Right lobe of liver (tissue), 4 donors: ENCODE data around the gene CACNA2D3.

Experiments
- POLR2A ChIP-seq: fragments of 450-650 bp; IDR thresholded peaks from one replicate; pipeline ENCODE4 v1.6.1; 2017; ENCODE audit warnings: antibody characterized with exemption, mild to moderate bottlenecking
- TF ChIP-seq, protein P1 (sequence below), 4 donors: fragments of 200-600 bp in 3 of 4; fragments of 450-650 bp in 1 of 4; IDR thresholded peaks; one replicate each; pipeline versions ENCODE4 v1.5.1 to v1.8.0; 2016 to 2022; ENCODE audit warnings: antibody characterized with exemption in 4 of 4, mild to moderate bottlenecking in 2 of 4
- donor health status: DM: no; HTN: no; CAD: no.
- donor health status: DM: no; HTN: no; CAD: no.
- donor health status: DM: no; HTN: yes; CAD: no.

DNA sequence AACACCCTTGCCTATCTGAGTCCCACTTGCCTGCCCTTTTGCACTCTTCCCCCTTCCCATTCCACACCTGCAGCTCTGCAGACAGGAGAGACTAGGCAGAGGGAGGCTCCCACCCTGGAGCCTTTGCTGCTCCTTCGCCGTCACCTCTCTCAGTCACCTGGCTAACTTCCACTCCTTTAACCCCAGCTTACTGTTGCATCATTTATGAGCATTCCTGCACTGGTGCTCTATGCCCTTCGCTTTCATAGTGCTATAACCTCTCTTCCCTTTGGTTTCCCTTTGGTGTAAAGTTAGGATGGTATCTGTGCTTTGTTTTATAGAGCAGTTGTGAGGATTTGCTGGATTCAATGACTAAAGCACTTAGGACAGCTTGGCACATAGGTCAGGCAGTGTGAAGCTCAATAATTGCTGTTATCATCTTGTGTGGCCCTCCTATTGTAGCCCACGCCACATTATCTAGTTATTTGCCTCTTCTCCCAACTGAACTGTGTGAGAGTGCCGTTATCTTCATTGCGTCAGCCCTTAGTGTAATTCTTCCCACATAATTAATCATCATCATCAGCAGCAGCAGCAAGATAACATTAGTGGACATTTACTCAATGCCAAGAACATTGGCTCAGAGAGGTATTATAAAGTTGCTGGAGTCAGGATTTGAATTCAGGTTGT lies 253.9 kb downstream of the CACNA2D3 start:
- TF ChIP-seq, protein P1, sequence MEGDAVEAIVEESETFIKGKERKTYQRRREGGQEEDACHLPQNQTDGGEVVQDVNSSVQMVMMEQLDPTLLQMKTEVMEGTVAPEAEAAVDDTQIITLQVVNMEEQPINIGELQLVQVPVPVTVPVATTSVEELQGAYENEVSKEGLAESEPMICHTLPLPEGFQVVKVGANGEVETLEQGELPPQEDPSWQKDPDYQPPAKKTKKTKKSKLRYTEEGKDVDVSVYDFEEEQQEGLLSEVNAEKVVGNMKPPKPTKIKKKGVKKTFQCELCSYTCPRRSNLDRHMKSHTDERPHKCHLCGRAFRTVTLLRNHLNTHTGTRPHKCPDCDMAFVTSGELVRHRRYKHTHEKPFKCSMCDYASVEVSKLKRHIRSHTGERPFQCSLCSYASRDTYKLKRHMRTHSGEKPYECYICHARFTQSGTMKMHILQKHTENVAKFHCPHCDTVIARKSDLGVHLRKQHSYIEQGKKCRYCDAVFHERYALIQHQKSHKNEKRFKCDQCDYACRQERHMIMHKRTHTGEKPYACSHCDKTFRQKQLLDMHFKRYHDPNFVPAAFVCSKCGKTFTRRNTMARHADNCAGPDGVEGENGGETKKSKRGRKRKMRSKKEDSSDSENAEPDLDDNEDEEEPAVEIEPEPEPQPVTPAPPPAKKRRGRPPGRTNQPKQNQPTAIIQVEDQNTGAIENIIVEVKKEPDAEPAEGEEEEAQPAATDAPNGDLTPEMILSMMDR (IDR thresholded peaks at IDR 0.05): no peak
- no peak for TF ChIP-seq POLR2A
